ENCODE data around the gene DPP10.

Gene DPP10

GRCh38 chr2:115460008-115460407, 1017.6 kb downstream of the DPP10 start:
- no peaks in the 10 kb centered on the region for H3K36me3 ChIP-seq (ENCODE audit: insufficient read depth, low read length)
- no peaks in the 10 kb centered on the region for H3K27me3 ChIP-seq (ENCODE audit: insufficient read depth, low read length)
- no peak overlapping the region for H3K27ac ChIP-seq (ENCODE audit: low read depth, low read length)
- H3K79me2 ChIP-seq (ENCODE audit: control insufficient read depth, insufficient read depth, low read length, unreplicated experiment): no peaks in the 10 kb centered on the region
- no peak overlapping the region for H3K4me3 ChIP-seq (ENCODE audit: low read depth, low read length)
- H2AFZ ChIP-seq (ENCODE audit: low read length, unreplicated experiment): no peak overlapping the region
- H3K4me1 ChIP-seq (ENCODE audit: control insufficient read depth, insufficient read depth, low read length, unreplicated experiment): no peaks in the 10 kb centered on the region

GRCh38 chr2:115480741-115481140, 1038.3 kb downstream of the DPP10 start:
- Histone ChIP-seq H3K79me2 (ENCODE audit: control insufficient read depth, insufficient read depth, low read length, unreplicated experiment) (no peaks in the 10 kb centered on the region), H2AFZ (ENCODE audit: low read length, unreplicated experiment) (no peak overlapping the region), H3K36me3 (ENCODE audit: insufficient read depth, low read length) (no peaks in the 10 kb centered on the region), H3K27ac (ENCODE audit: low read depth, low read length) (no peak overlapping the region), H3K27me3 (ENCODE audit: insufficient read depth, low read length) (no peaks in the 10 kb centered on the region), H3K4me1 (ENCODE audit: control insufficient read depth, insufficient read depth, low read length, unreplicated experiment) (no peaks in the 10 kb centered on the region), H3K4me3 (ENCODE audit: low read depth, low read length) (no peak overlapping the region)

- no peak overlapping the region for H2AFZ ChIP-seq (ENCODE audit: low read length, unreplicated experiment)
- no peak overlapping the region for H3K4me3 ChIP-seq (ENCODE audit: low read depth, low read length)
- H3K36me3 ChIP-seq (ENCODE audit: insufficient read depth, low read length): no peaks in the 10 kb centered on the region
- H3K4me1 ChIP-seq (ENCODE audit: control insufficient read depth, insufficient read depth, low read length, unreplicated experiment): no peaks in the 10 kb centered on the region
- no peaks in the 10 kb centered on the region for H3K27me3 ChIP-seq (ENCODE audit: insufficient read depth, low read length)
- no peaks in the 10 kb centered on the region for H3K79me2 ChIP-seq (ENCODE audit: control insufficient read depth, insufficient read depth, low read length, unreplicated experiment)
- no peak overlapping the region for H3K27ac ChIP-seq (ENCODE audit: low read depth, low read length)
Observed at GRCh38 chr2:115481842-115482241, 1039.4 kb downstream of the DPP10 start.

GRCh38 chr2:115483666-115484065, 1041.2 kb downstream of the DPP10 start:
- H3K79me2 ChIP-seq (ENCODE audit: control insufficient read depth, insufficient read depth, low read length, unreplicated experiment): no peaks in the 10 kb centered on the region
- H3K27me3 ChIP-seq (ENCODE audit: insufficient read depth, low read length): no peaks in the 10 kb centered on the region
- no peak overlapping the region for H3K27ac ChIP-seq (ENCODE audit: low read depth, low read length)
- no peaks in the 10 kb centered on the region for H3K36me3 ChIP-seq (ENCODE audit: insufficient read depth, low read length)
- H2AFZ ChIP-seq (ENCODE audit: low read length, unreplicated experiment): no peak overlapping the region
- no peaks in the 10 kb centered on the region for H3K4me1 ChIP-seq (ENCODE audit: control insufficient read depth, insufficient read depth, low read length, unreplicated experiment)
- H3K4me3 ChIP-seq (ENCODE audit: low read depth, low read length): no peak overlapping the region

GRCh38 chr2:115484486-115484885, 1042.0 kb downstream of the DPP10 start:
- no peak overlapping the region for H3K4me3 ChIP-seq (ENCODE audit: low read depth, low read length)
- H3K27me3 ChIP-seq (ENCODE audit: insufficient read depth, low read length): no peaks in the 10 kb centered on the region
- H3K36me3 ChIP-seq (ENCODE audit: insufficient read depth, low read length): no peaks in the 10 kb centered on the region
- no peak overlapping the region for H2AFZ ChIP-seq (ENCODE audit: low read length, unreplicated experiment)
- H3K27ac ChIP-seq (ENCODE audit: low read depth, low read length): no peak overlapping the region
- no peaks in the 10 kb centered on the region for H3K4me1 ChIP-seq (ENCODE audit: control insufficient read depth, insufficient read depth, low read length, unreplicated experiment)
- H3K79me2 ChIP-seq (ENCODE audit: control insufficient read depth, insufficient read depth, low read length, unreplicated experiment): no peaks in the 10 kb centered on the region

GRCh38 chr2:115484983-115485382, 1042.5 kb downstream of the DPP10 start:
- Histone ChIP-seq H3K27me3 (ENCODE audit: insufficient read depth, low read length) (no peaks in the 10 kb centered on the region), H3K79me2 (ENCODE audit: control insufficient read depth, insufficient read depth, low read length, unreplicated experiment) (no peaks in the 10 kb centered on the region), H2AFZ (ENCODE audit: low read length, unreplicated experiment) (no peak overlapping the region), H3K36me3 (ENCODE audit: insufficient read depth, low read length) (no peaks in the 10 kb centered on the region), H3K27ac (ENCODE audit: low read depth, low read length) (no peak overlapping the region), H3K4me3 (ENCODE audit: low read depth, low read length) (no peak overlapping the region), H3K4me1 (ENCODE audit: control insufficient read depth, insufficient read depth, low read length, unreplicated experiment) (no peaks in the 10 kb centered on the region)

- H3K27me3 ChIP-seq (ENCODE audit: insufficient read depth, low read length): no peaks in the 10 kb centered on the region
- H3K4me1 ChIP-seq (ENCODE audit: control insufficient read depth, insufficient read depth, low read length, unreplicated experiment): no peaks in the 10 kb centered on the region
- no peak overlapping the region for H3K27ac ChIP-seq (ENCODE audit: low read depth, low read length)
- no peaks in the 10 kb centered on the region for H3K79me2 ChIP-seq (ENCODE audit: control insufficient read depth, insufficient read depth, low read length, unreplicated experiment)
- no peak overlapping the region for H2AFZ ChIP-seq (ENCODE audit: low read length, unreplicated experiment)
- no peaks in the 10 kb centered on the region for H3K36me3 ChIP-seq (ENCODE audit: insufficient read depth, low read length)
- no peak overlapping the region for H3K4me3 ChIP-seq (ENCODE audit: low read depth, low read length)
Observed at GRCh38 chr2:115491186-115491793, 1048.8 kb downstream of the DPP10 start.

GRCh38 chr2:115505331-115505730, 1062.9 kb downstream of the DPP10 start:
- Histone ChIP-seq H3K4me3 (ENCODE audit: low read depth, low read length) (no peak overlapping the region), H3K4me1 (ENCODE audit: control insufficient read depth, insufficient read depth, low read length, unreplicated experiment) (no peaks in the 10 kb centered on the region), H2AFZ (ENCODE audit: low read length, unreplicated experiment) (no peak overlapping the region), H3K79me2 (ENCODE audit: control insufficient read depth, insufficient read depth, low read length, unreplicated experiment) (no peaks in the 10 kb centered on the region), H3K27me3 (ENCODE audit: insufficient read depth, low read length) (no peaks in the 10 kb centered on the region), H3K36me3 (ENCODE audit: insufficient read depth, low read length) (no peaks in the 10 kb centered on the region), H3K27ac (ENCODE audit: low read depth, low read length) (no peak overlapping the region)

GRCh38 chr2:115520727-115521126, 1078.3 kb downstream of the DPP10 start:
- no peaks in the 10 kb centered on the region for H3K4me1 ChIP-seq (ENCODE audit: control insufficient read depth, insufficient read depth, low read length, unreplicated experiment)
- H3K4me3 ChIP-seq (ENCODE audit: low read depth, low read length): no peak overlapping the region
- H3K27me3 ChIP-seq (ENCODE audit: insufficient read depth, low read length): no peaks in the 10 kb centered on the region
- H3K79me2 ChIP-seq (ENCODE audit: control insufficient read depth, insufficient read depth, low read length, unreplicated experiment): no peaks in the 10 kb centered on the region
- no peak overlapping the region for H3K27ac ChIP-seq (ENCODE audit: low read depth, low read length)
- H2AFZ ChIP-seq (ENCODE audit: low read length, unreplicated experiment): no peak overlapping the region
- H3K36me3 ChIP-seq (ENCODE audit: insufficient read depth, low read length): no peaks in the 10 kb centered on the region

GRCh38 chr2:115524452-115524851, 1082.0 kb downstream of the DPP10 start:
- H3K79me2 ChIP-seq (ENCODE audit: control insufficient read depth, insufficient read depth, low read length, unreplicated experiment): no peaks in the 10 kb centered on the region
- H3K4me3 ChIP-seq (ENCODE audit: low read depth, low read length): no peak overlapping the region
- no peaks in the 10 kb centered on the region for H3K27me3 ChIP-seq (ENCODE audit: insufficient read depth, low read length)
- H3K36me3 ChIP-seq (ENCODE audit: insufficient read depth, low read length): no peaks in the 10 kb centered on the region
- no peaks in the 10 kb centered on the region for H3K4me1 ChIP-seq (ENCODE audit: control insufficient read depth, insufficient read depth, low read length, unreplicated experiment)
- H3K27ac ChIP-seq (ENCODE audit: low read depth, low read length): no peak overlapping the region
- no peak overlapping the region for H2AFZ ChIP-seq (ENCODE audit: low read length, unreplicated experiment)

- Histone ChIP-seq H3K79me2 (ENCODE audit: control insufficient read depth, insufficient read depth, low read length, unreplicated experiment) (no peaks in the 10 kb centered on the region), H3K4me3 (ENCODE audit: low read depth, low read length) (no peak overlapping the region), H3K4me1 (ENCODE audit: control insufficient read depth, insufficient read depth, low read length, unreplicated experiment) (no peaks in the 10 kb centered on the region), H3K36me3 (ENCODE audit: insufficient read depth, low read length) (no peaks in the 10 kb centered on the region), H3K27me3 (ENCODE audit: insufficient read depth, low read length) (no peaks in the 10 kb centered on the region), H2AFZ (ENCODE audit: low read length, unreplicated experiment) (no peak overlapping the region), H3K27ac (ENCODE audit: low read depth, low read length) (no peak overlapping the region)
Observed at GRCh38 chr2:115529627-115530026, 1087.2 kb downstream of the DPP10 start.
